IMR-90 (cell line): ENCODE results near the gene CD300LG. TPM values are rescaled to one million over a fixed set of nuclear protein-coding genes. Genes with fewer than 3 reads are reported as not detected.

Source experiments
- ATAC-seq: fragments of 200-7000 bp; cut with Tn5 transposase; 2 replicates; pipeline ENCODE4 v1.9.1; 2020; ENCODE audit warnings: low read depth, mild to moderate bottlenecking, moderate library complexity
- BruUV-seq: library from RNA; stranded (reverse); fragments of 400-500 nt; replicated peaks from 2 replicates; lab custom pipeline; 2021; lab: Mats Ljungman, UMichigan
- CTCF ChIA-PET: fragments of 300-600 bp; formaldehyde crosslinking; extraction: SDS; loops from one replicate; lab custom pipeline; 2021; ENCODE audit warnings: antibody characterized with exemption; lab: Yijun Ruan, JAX
- POLR2A ChIA-PET: fragments of 300-600 bp; sonication (Branson Sonifier 250); formaldehyde crosslinking; loops from one replicate; lab custom pipeline; 2022; ENCODE audit warnings: antibody characterized with exemption; ENCODE audit not compliant: unreplicated experiment; lab: Charles Lee
- DNase-seq: peaks from one replicate; pipeline ENCODE4 v3.0.0; 2013
- H2AFZ ChIP-seq: replicated peaks from 2 replicates; pipeline ENCODE3; 2013; ENCODE audit warnings: low read length, mild to moderate bottlenecking; ENCODE audit not compliant: poor library complexity
- H2AK5ac ChIP-seq: 2 replicates; pipeline ENCODE4 v1.6.1; 2013; ENCODE audit warnings: low read depth, low read length, inconsistent platforms
- H2AK9ac ChIP-seq: replicated peaks from 2 replicates; pipeline ENCODE3; 2013; ENCODE audit warnings: mild to moderate bottlenecking, low read depth, low read length, moderate library complexity; ENCODE audit not compliant: poor library complexity
- H2BK120ac ChIP-seq: 2 replicates; pipeline ENCODE4 v1.6.1; 2013; ENCODE audit warnings: low read depth, low read length, inconsistent platforms
- H2BK15ac ChIP-seq: 3 replicates; pipeline ENCODE4 v1.6.1; 2013; ENCODE audit warnings: low read depth, low read length, inconsistent platforms
- H2BK20ac ChIP-seq: 2 replicates; pipeline ENCODE4 v1.6.1; 2013; ENCODE audit warnings: low read depth, mild to moderate bottlenecking, inconsistent platforms, low read length, moderate library complexity
- H2BK5ac ChIP-seq: 2 replicates; pipeline ENCODE4 v1.6.1; 2013; ENCODE audit warnings: mild to moderate bottlenecking, low read depth, low read length, inconsistent platforms; ENCODE audit not compliant: poor library complexity, severe bottlenecking
- H3K14ac ChIP-seq: replicated peaks from 2 replicates; pipeline ENCODE4 v1.6.1; 2013; ENCODE audit warnings: low read depth, low read length, inconsistent platforms
- H3K18ac ChIP-seq: 2 replicates; pipeline ENCODE4 v1.6.1; 2013; ENCODE audit warnings: low read depth, low read length, control low read depth
- H3K23ac ChIP-seq: 2 replicates; pipeline ENCODE4 v1.6.1; 2013; ENCODE audit warnings: low read depth, low read length, inconsistent platforms
- H3K27ac ChIP-seq: 2 replicates; pipeline ENCODE4 v1.5.1; 2013; ENCODE audit warnings: mild to moderate bottlenecking, control low read depth, low read length; ENCODE audit not compliant: insufficient read depth
- H3K27me3 ChIP-seq: 2 replicates; pipeline ENCODE4 v1.6.1; 2013; ENCODE audit warnings: low read length; ENCODE audit not compliant: control insufficient read depth, insufficient read depth
- H3K36me3 ChIP-seq: 2 replicates; pipeline ENCODE4 v1.6.1; 2013; ENCODE audit warnings: low read length, mixed read lengths; ENCODE audit not compliant: control insufficient read depth, insufficient read depth
- H3K4ac ChIP-seq: 2 replicates; pipeline ENCODE4 v1.6.1; 2013; ENCODE audit warnings: low read depth, low read length, inconsistent platforms
- H3K4me1 ChIP-seq: 2 replicates; pipeline ENCODE4 v1.6.1; 2013; ENCODE audit warnings: low read length, mixed read lengths; ENCODE audit not compliant: control insufficient read depth, insufficient read depth
- H3K4me2 ChIP-seq: 2 replicates; pipeline ENCODE4 v1.6.1; 2013; ENCODE audit warnings: low read depth, mild to moderate bottlenecking, control low read depth, low read length, moderate library complexity
- H3K4me3 ChIP-seq: 2 replicates; pipeline ENCODE4 v1.5.1; 2013; ENCODE audit warnings: low read depth, mild to moderate bottlenecking, control low read depth, low read length, moderate library complexity; ENCODE audit not compliant: insufficient read depth
- H3K56ac ChIP-seq: 2 replicates; pipeline ENCODE4 v1.6.1; 2013; ENCODE audit warnings: low read length, inconsistent platforms; ENCODE audit not compliant: insufficient read depth; ENCODE audit errors: extremely low read depth
- H3K79me1 ChIP-seq, 2 experiments: 2 replicates each; pipeline ENCODE4 v1.6.1; 2013; ENCODE audit warnings: low read length in 2 of 2, inconsistent platforms in 1 of 2, low read depth in 1 of 2
- H3K9ac ChIP-seq: 2 replicates; pipeline ENCODE4 v1.6.1; 2013; ENCODE audit warnings: low read depth, low read length, control low read depth
- H3K9me1 ChIP-seq: 2 replicates; pipeline ENCODE4 v1.6.1; 2013; ENCODE audit warnings: low read length, inconsistent platforms; ENCODE audit not compliant: insufficient read depth
- H3K9me3 ChIP-seq: 2 replicates; pipeline ENCODE4 v1.6.1; 2013; ENCODE audit warnings: low read length; ENCODE audit not compliant: control insufficient read depth, insufficient read depth
- H4K20me1 ChIP-seq: 2 replicates; pipeline ENCODE4 v1.6.1; 2013; ENCODE audit warnings: low read length, inconsistent platforms; ENCODE audit not compliant: insufficient read depth
- H4K5ac ChIP-seq: 2 replicates; pipeline ENCODE4 v1.6.1; 2013; ENCODE audit warnings: mild to moderate bottlenecking, low read depth, low read length, control low read depth
- H4K8ac ChIP-seq, 2 experiments: 2 replicates each; pipeline ENCODE4 v1.6.1; 2013; ENCODE audit warnings: low read depth in 2 of 2, low read length in 2 of 2, control low read depth in 1 of 2, inconsistent platforms in 1 of 2
- H4K91ac ChIP-seq: 2 replicates; pipeline ENCODE4 v1.6.1; 2013; ENCODE audit warnings: low read depth, low read length, inconsistent platforms; ENCODE audit not compliant: insufficient read depth
- CEBPB ChIP-seq: IDR thresholded peaks from 2 replicates; pipeline ENCODE4 v1.6.1; 2012; ENCODE audit warnings: low read depth, low read length, improper control_type of control experiment
- RAD21 ChIP-seq: IDR thresholded peaks from 2 replicates; pipeline ENCODE4 v1.6.1; 2012; ENCODE audit warnings: low read length, improper control_type of control experiment
- RFX5 ChIP-seq: IDR thresholded peaks from 2 replicates; pipeline ENCODE4 v1.8.0; 2012; ENCODE audit warnings: low read depth, mild to moderate bottlenecking, low read length, moderate library complexity
- WGBS, 2 experiments: methylation state at CpG; one replicate each; pipeline versions ENCODE4 v1.1.5 to v1.1.7; 2013; ENCODE audit warnings: missing lambda C conversion rate in 2 of 2; ENCODE audit not compliant: insufficient read length in 1 of 2; ENCODE audit errors: extremely low coverage in 2 of 2; 5-methylcytosine and 5-hydroxymethylcytosine counted together
- dilution Hi-C: fragments of 300-500 bp; cut with HindIII; formaldehyde crosslinking; loops from one replicate; pipeline ENCODE4 v1.14.3; 2018; ENCODE audit warnings: low sequenced_read_pairs; ENCODE audit not compliant: unreplicated experiment
- in situ Hi-C: fragments of 300-500 bp; cut with MboI; formaldehyde crosslinking; loops from 3 replicates; pipeline ENCODE4 v1.14.3; 2019; ENCODE audit warnings: low sequenced_read_pairs, inconsistent platforms, mixed read lengths
- intact Hi-C: fragments of 100-400 bp; cut with micrococcal nuclease; formaldehyde crosslinking; loops from 2 replicates; pipeline ENCODE4 v1.10.0; 2022
- polyA plus RNA-seq, 3 experiments: library from polyadenylated mRNA; depleted of rRNA; stranded (reverse); fragments of >200 nt; gene quantifications; 2 replicates each; pipeline ENCODE4 v1.2.3, GENCODE V29; 2012; ENCODE audit warnings: low replicate concordance in 1 of 3
- total RNA-seq: library from RNA; depleted of rRNA; stranded (reverse); fragments of >200 nt; gene quantifications from 2 replicates; pipeline ENCODE4 v1.2.3, GENCODE V29; 2012

The CD300LG gene
- total and polyA plus RNA-seq, 2 of the 4 experiments (the other 2 are of a cell fraction): not detected

- H2AK9ac ChIP-seq: no peak overlapping the region
- in situ Hi-C loops (no loop called here), intact Hi-C loops (no loop called here), dilution Hi-C loops (no loop called here)
- H3K56ac ChIP-seq: no peak overlapping the region
- no peak overlapping the region for H3K9ac ChIP-seq
- no peak for ATAC-seq
- H4K8ac ChIP-seq: no peak overlapping the region
- no peak overlapping the region for H4K5ac ChIP-seq
- ChIA-PET CTCF (no interaction called here), POLR2A (no interaction called here)
- H3K4me3 ChIP-seq: no peak overlapping the region
- H3K4me1 ChIP-seq: no peaks in the 10 kb centered on the region
- no peak overlapping the region for H3K23ac ChIP-seq
- WGBS, 2 experiments: 70% methylated on average over 8 of the region's 14 CpGs; no CpG with 5 or more reads in 1 of the 2 experiments
- no peak overlapping the region for H4K91ac ChIP-seq
- H4K20me1 ChIP-seq: no peaks in the 10 kb centered on the region
- peak overlapping the region; percentile 59; the same call in 1 of the 2 replicates for H3K4me2 ChIP-seq
- no peaks in the 10 kb centered on the region for H3K79me1 ChIP-seq
- no peak overlapping the region for H2AK5ac ChIP-seq
- TF ChIP-seq RAD21 (no peak), RFX5 (no peak), CEBPB (no peak)
- H3K14ac ChIP-seq: no peak overlapping the region
- H3K27ac ChIP-seq: no peak overlapping the region
- H3K27me3 ChIP-seq: peaks cover 45% of the 10 kb centered on the region
- peaks cover 4% of the 10 kb centered on the region for H3K9me3 ChIP-seq
- H3K36me3 ChIP-seq: no peaks in the 10 kb centered on the region
- H2BK15ac ChIP-seq: no peak overlapping the region
- H3K18ac ChIP-seq: no peak overlapping the region
- H2AFZ ChIP-seq: peak overlapping the region; percentile 33
- no peak for DNase-seq
- H3K9me1 ChIP-seq: no peaks in the 10 kb centered on the region
- H2BK20ac ChIP-seq: no peak overlapping the region
- no peak overlapping the region for H2BK5ac ChIP-seq
- no peak overlapping the region for H3K4ac ChIP-seq
- H2BK120ac ChIP-seq: no peak overlapping the region
- no TSS peak for BruUV-seq
Observed at GRCh38 chr17:43871946-43872690, 25.1 kb downstream of the CD300LG start.
